ENCODE results near the gene C20orf144.

DNA sequence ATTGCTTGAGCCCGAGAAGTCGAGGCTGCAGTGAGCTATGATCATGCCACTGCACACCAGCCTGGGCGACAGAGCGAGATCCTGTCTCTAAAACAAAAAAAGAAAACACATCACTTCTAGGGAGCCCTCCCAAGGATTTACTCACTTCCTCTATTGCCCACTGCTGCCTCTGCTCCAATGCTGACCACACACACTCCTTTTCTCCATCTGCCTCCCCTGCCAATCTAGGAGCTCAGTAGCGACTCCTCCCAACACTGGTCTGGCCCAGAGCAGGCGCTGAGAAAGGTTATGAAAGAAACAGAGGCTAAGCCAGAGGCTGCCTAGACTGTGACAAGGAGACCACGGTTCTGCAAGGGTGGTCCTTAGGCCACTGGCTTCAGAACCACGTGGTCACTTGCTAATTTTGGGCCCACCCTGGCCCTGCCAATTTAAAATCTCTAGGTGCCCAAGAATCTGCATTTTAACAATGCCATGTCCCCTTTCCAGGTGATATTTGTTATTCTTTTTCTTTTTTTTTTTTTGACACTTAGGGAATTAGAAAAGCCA, 25.3 kb downstream of the C20orf144 start:
- TF ChIP-seq POLR2AphosphoS5 (IDR thresholded peaks at IDR 0.05; ENCODE audit: low read depth, low read length) (no peak), TAF1 (IDR thresholded peaks at IDR 0.05; ENCODE audit: borderline replicate concordance, insufficient read depth, low read length) (no peak)

All from PFSK-1 (cell line).